IPS-18c (cell line): ENCODE measurements around the gene PRADC1.

Experiments used
- H3K4me3 ChIP-seq: 2 replicates; pipeline ENCODE4 v1.7.0; 2013; ENCODE audit warnings: low read depth, mild to moderate bottlenecking, low read length, moderate library complexity; ENCODE audit not compliant: insufficient read depth
- H3K9me3 ChIP-seq: one replicate; pipeline ENCODE4 v1.6.1; 2013; ENCODE audit warnings: mild to moderate bottlenecking, low read length, moderate library complexity; ENCODE audit not compliant: control insufficient read depth, insufficient read depth

The PRADC1 gene

DNA sequence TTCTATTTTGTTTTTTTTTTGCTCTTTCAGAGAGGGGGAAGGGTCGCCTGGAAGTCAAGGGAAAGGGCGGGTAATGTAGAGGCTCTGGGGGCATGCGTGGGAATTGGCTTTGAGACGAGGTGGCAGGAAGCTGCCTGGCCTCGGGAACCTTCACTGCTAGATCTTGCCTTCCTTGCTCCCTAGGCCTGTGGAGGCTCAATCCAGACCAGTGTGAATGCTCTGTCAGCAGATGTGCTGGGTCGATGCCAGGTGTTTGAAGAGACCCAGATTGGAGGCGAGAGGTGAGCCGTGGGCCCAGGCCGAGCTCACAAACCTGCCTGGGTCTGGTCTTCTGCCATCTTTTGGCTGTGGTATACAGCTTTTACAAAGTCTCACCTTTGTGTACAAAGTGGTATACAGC lies 16.6 kb upstream of the PRADC1 start:
- Histone ChIP-seq H3K4me3 (no peak overlapping the region), H3K9me3 (no peaks in the 10 kb centered on the region)

GRCh38 chr2:73246850-73247249 lies 13.8 kb upstream of the PRADC1 start:
- no peaks in the 10 kb centered on the region for H3K9me3 ChIP-seq
- H3K4me3 ChIP-seq: no peak overlapping the region

- no peak overlapping the region for H3K4me3 ChIP-seq
These were observed 11.5 kb upstream of the PRADC1 start for GRCh38 chr2:73244580-73244979.

DNA sequence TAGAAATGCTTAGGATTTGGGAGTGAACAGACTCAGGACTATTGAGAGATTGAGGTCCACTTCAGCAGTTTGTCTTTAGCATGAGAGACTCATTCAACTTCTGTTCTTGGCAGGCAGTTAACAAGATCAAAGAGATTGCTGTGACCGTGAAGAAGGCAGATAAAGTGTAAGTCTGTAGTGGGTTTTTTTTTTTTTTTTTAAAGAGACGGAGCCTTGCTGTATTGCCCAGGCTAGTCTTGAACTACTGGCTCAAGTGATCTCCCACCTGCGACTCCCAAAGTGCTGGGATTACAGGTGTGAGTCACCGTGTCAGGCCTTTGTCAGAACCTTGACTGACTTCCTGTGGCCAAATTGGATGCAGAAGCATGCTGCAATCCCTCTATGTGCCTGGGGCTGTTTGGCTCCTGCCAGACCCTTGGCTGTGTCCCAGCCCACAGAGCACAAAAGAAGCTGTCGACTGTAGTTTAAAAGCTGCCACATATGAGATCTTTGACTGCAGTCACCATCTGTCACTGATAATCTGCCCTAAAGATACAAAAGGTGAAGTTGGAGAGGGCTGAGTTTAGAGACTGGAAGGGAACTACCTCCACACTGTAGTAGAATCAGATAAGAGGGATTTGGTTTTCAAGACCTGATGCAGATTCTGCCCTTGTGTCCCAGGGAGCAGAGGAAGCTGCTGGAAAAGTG lies 11.0 kb upstream of the PRADC1 start:
- Histone ChIP-seq H3K9me3 (no peaks in the 10 kb centered on the region), H3K4me3 (no peak overlapping the region)

More at GRCh38 chr2:73244580-73244979, 11.5 kb upstream of the PRADC1 start:
- no peaks in the 10 kb centered on the region for H3K9me3 ChIP-seq

GRCh38 chr2:73239776-73240175 lies 6.7 kb upstream of the PRADC1 start:
- no peak overlapping the region for H3K4me3 ChIP-seq
- no peaks in the 10 kb centered on the region for H3K9me3 ChIP-seq

DNA sequence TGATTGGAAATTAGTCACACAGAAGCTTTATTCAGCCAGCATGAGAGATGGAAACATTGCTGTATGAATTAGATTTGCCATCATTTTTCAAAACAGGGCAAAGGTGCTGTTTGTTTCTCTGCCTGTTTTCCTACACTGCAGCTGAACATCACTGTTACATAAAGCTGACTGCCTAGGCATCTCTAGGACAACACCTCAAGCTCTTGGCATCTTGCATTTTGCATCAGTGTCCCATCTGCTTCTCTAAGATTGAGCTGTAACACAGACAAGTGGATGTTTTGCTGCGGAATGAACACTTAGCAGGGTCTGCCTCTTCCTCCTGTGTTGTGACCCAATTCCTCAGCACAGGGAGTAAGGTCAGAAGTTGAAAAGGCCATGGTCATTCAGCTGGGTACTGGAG lies 5.9 kb upstream of the PRADC1 start:
- Histone ChIP-seq H3K9me3 (no peaks in the 10 kb centered on the region), H3K4me3 (no peak overlapping the region)

GRCh38 chr2:73238149-73238548 lies 5.1 kb upstream of the PRADC1 start:
- H3K9me3 ChIP-seq: no peaks in the 10 kb centered on the region
- no peak overlapping the region for H3K4me3 ChIP-seq

GRCh38 chr2:73237168-73237567 lies 4.1 kb upstream of the PRADC1 start:
- no peak overlapping the region for H3K4me3 ChIP-seq

DNA sequence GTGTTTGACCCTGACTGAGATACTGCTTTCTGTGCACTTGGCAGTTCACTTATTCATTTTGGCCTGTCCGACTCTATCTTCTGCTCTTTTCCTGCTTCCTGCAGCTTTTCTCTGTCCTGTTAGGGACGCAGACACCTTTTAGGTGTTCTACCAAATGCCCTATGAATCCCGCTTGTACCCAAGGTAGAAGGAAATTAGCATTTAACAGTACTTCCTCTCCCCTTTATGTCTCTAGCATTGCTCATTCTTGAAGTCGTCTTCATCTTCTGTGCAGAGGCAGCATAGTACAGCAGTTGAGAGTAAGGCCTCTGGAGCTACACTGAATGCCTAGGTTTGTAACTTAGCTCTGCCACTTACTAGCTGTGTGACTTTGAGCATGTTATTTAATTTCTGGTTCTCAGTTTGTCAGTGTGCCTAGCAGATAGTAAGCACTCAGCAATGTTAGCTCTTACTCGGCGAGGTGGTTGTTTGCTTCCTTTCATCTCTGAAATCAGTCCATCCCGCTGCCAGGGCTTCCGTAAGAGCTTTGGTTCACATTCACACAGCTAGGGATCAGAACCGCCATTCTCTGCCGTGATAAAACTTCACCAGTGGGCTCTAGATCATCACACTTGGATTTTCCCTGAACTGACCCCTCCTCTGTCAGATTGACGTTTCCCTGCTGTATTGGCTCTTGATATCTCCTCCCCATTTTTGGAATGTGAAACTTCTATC lies 2.4 kb upstream of the PRADC1 start:
- Histone ChIP-seq H3K4me3 (peak overlapping the region; percentile 93), H3K9me3 (no peaks in the 10 kb centered on the region)

More at GRCh38 chr2:73237168-73237567, 4.1 kb upstream of the PRADC1 start:
- H3K9me3 ChIP-seq: no peaks in the 10 kb centered on the region

GRCh38 chr2:73233932-73234832 lies 1.1 kb upstream of the PRADC1 start, which contains the start of gene CCT7:
Gene CCT7, plus strand, starts transcription at chr2:73234308. Its CDS starts 71 bp downstream, at chr2:73234379.
- Histone ChIP-seq H3K9me3 (no peaks in the 10 kb centered on the region), H3K4me3 (peak within 1 kb of the TSS; percentile 93)

- Histone ChIP-seq H3K4me3 (peak overlapping the region; percentile 80), H3K9me3 (no peaks in the 10 kb centered on the region)
These were observed 461 bp downstream of the PRADC1 start for GRCh38 chr2:73232403-73233153.

DNA sequence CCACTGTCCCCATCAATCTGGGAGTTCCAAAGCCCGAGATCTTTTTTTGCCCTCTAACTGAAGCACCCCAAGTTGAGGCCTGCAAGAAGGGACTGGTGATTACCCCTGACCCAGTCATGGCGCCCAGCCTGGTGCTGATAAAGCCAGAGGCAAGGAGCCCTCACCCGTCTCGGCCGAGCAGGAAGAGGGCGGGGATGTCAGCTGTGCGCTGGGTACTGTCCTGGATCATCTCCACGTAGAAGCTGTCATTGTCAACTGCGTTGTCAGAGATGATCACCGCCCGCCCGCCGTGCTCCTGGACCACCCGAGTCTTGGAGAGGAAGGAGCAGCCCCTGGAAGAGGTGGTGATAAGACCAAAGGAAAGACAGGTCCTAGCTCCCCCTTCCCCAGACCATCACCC lies 4.4 kb downstream of the PRADC1 start:
- Histone ChIP-seq H3K9me3 (no peaks in the 10 kb centered on the region), H3K4me3 (no peak overlapping the region)

DNA sequence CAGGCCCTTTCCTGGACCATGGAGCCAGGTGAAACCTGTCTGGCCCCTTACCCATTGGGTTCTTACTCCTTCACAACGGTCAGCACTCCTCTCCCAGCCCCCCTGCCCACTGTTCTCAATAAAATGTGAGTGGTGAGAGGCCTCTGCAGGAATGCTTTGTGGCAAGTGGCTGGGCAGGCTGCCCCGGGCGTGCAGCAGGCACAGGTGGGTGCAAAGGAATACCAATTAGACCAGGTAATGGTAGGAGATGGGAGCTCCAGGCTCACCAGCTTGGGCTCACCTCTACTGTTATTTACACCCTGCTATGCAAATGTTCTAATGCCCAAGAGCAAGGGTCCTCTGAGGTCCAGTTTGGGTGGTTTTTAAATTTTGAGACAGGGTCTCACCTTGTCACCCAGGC lies 6.0 kb downstream of the PRADC1 start:
- H3K9me3 ChIP-seq: no peaks in the 10 kb centered on the region
- H3K4me3 ChIP-seq: no peak overlapping the region

DNA sequence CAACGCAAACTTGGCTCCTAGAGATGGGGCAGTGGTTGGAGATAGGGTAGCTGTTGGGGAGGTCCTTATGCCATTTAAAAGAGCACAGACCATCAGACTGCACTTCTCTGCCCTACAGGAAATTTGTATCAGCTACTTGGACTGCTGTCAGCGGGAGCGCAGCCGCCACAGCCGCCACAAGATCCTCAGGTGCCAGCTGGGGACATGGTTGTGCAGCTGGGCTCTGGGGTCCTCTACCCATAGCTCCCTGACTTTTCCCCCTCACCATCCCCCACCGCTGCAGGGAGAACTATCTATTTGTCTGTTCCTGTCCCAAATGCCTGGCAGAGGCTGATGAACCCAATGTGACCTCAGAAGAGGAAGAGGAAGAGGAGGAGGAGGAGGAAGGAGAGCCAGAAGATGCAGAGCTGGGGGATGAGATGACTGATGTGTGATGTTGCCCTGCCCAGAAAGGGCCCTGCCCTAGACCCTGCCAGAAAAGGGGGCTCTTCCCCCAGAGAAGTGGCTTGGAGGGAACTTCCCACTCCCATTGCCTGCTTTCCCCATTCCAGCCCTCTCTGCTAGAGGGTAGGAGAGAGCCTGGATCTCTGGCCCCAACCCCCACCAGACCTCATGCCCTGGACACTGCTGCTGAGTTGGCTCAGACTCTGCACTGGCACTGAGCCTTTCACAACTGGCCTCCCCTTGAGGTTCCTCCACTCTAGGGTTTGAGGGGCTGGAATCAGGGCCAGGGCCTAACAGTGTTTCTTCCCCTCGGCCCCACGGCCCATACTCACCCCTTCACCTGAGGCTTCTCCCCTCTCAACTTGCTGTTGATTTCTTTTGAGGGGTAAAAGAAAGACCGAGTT lies 7.3 kb downstream of the PRADC1 start:
- no peaks in the 10 kb centered on the region for H3K9me3 ChIP-seq
- H3K4me3 ChIP-seq: no peak overlapping the region

DNA sequence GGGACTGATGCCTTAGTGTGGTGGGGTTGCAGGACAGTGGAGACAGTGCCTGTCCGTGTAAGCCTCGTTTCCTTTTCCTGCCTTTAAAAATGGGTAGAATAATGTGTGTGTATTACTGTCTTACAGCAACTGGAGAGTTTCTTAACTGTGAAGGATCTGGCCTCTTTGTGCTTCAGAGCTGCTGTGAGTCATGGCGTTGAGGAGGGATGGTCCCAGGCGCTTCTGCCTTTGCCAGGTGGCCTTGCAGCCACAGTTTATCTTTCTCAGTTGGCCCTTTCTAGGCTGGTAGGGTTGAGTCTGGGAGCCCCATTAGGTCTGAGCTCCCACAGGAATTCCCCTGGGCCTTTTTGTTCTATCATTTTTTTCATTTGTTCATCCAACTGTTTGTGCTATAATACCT lies 9.2 kb downstream of the PRADC1 start:
- H3K9me3 ChIP-seq: no peaks in the 10 kb centered on the region
- no peak overlapping the region for H3K4me3 ChIP-seq

- H3K9me3 ChIP-seq: no peaks in the 10 kb centered on the region
These were observed 14.7 kb downstream of the PRADC1 start for GRCh38 chr2:73218298-73218697.

More at GRCh38 chr2:73218298-73218697, 14.7 kb downstream of the PRADC1 start:
- no peak overlapping the region for H3K4me3 ChIP-seq
